GM19372 (cell line): ENCODE results near the gene OGDHL.
"Not testable (repeated sequence)": the region's sequence is repeated elsewhere in the genome, so short reads cannot be mapped to it uniquely, and the experiment has no call there.

ENCODE experiments used
- ATAC-seq: cut with Tn5 transposase; IDR thresholded peaks from one replicate; pipeline ENCODE4 v1.9.1; 2021; ENCODE audit warnings: mild to moderate bottlenecking, low read depth, moderate library complexity; ENCODE audit not compliant: unreplicated experiment

OGDHL gene

GRCh38 chr10:49758249-49758930, 3.7 kb downstream of the OGDHL start:
- no peak for ATAC-seq

GRCh38 chr10:49756641-49757040, 5.5 kb downstream of the OGDHL start:
- ATAC-seq, result no peak

DNA sequence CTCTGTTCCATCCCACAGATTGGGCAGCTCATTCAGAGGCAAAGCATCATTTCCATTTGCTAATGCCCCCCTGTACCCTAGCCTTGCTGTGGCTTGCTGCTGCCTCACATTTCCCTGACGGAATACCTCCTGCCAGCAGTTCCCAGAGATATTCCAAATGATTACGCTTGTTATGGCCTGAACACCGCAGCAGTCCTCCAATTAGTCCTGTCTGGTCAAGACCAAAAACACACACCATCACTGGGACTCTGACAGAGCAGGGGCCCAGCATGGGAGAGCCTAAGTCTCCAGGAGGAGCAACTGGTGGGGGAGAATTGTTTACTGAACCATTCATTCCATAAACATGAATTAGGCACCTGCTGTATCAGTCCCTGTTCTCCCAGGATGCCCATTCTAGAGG, 6.1 kb downstream of the OGDHL start:
- ATAC-seq, result no peak

- ATAC-seq, result not testable (repeated sequence)
Observed at GRCh38 chr10:49754951-49755350, 7.2 kb downstream of the OGDHL start.

GRCh38 chr10:49752584-49752983, 9.5 kb downstream of the OGDHL start:
- ATAC-seq, result no peak

DNA sequence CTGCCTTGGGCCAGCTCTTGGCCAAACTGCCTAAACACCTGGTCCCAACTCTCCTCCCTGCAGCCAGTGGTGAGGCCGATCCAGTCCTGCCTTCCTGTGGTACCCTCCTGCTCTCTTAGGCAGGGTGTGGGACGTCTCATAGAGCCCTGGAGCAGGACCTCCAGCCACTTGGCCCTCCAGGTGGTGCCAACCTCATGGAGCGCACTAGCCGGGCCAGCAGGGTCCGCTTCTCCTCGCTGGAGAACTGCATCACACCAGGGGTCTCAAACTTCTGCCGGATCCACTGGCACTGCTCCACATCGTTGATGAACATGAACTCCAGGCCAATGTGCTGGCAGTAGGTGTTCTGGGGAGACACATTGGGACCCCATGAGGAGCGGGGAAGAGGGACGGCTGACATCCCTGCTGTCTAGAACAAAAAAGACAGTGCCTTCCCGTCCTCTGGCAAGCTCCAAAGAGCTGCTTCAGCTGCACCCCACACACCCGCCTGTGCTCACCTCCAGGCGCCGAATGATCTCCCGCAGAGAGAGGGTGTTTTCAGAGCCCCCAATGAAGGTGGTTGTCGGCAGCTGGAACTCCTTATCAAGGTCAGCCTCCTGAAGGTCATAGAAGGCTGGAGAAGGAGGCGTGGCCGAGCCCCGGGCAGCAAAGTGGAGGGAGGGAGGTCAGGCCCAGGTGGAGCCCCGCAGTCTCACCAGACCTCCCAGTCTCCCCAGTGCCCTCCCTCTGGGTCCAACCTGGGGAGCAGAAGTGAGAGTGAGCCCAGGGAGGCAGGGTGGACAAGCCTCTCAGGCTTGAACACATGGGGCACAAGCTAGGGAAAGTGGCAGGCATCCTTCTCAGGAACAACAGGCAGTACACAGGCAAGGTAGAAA, 10.2 kb downstream of the OGDHL start:
- no peak for ATAC-seq

- no peak for ATAC-seq
Observed at GRCh38 chr10:49751216-49751615, 10.9 kb downstream of the OGDHL start.

DNA sequence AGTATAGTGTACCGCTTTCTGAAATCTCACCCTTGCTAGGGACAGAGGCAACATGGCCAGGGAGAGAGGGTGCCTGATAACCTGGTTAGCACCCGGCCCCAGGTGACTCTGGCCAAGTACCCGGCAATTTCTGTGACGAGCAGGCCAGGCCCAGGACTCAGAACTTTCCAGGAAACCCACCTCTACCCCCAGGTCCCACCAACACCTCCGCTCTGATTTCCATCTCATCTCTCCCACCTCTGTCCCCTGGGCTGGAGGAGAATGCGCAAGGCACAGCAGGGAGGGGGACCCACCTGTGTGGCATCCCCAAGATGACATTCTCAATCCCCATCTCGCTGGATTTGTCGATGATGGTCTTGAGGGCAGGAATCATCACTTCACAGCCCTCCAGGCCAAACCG, 11.6 kb downstream of the OGDHL start:
- ATAC-seq, result no peak

GRCh38 chr10:49749556-49750491, 12.3 kb downstream of the OGDHL start:
- ATAC-seq, result no peak

GRCh38 chr10:49749144-49749543, 13.0 kb downstream of the OGDHL start:
- no peak for ATAC-seq

- no peak for ATAC-seq
Observed at GRCh38 chr10:49748006-49748405, 14.1 kb downstream of the OGDHL start.

- ATAC-seq, result no peak
Observed at GRCh38 chr10:49747303-49747646, 14.8 kb downstream of the OGDHL start.

DNA sequence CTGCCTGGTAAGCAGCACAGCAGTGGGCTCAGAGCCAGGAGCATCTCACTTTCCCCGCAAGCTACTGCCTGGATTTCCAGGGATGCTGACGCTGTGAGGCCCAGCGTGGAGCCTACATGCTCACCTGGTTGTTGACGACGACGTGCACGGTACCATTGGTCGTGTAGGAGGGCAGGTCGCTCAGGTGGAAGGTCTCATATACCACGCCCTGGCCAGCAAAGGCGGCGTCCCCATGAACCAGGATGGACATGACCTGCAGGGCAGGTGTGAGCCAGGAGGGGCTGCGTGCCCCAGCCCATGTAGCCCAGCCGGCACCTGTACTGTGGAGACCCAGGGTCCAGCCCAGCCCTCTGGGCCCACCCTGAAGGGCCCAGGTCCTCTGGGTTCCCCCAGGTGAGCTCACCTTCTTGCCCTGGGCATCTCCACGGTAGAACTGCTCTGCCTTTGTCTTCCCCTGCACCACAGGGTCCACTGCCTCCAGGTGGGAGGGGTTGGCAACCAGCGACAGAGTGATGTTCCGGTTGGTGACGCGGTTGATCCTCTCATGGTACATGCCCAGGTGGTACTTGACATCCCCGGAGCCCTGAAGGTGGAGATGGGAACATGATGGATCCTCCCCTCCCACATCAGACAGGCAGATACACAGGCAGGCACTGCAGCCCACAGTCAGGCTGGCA, 15.4 kb downstream of the OGDHL start:
- ATAC-seq, result no peak

DNA sequence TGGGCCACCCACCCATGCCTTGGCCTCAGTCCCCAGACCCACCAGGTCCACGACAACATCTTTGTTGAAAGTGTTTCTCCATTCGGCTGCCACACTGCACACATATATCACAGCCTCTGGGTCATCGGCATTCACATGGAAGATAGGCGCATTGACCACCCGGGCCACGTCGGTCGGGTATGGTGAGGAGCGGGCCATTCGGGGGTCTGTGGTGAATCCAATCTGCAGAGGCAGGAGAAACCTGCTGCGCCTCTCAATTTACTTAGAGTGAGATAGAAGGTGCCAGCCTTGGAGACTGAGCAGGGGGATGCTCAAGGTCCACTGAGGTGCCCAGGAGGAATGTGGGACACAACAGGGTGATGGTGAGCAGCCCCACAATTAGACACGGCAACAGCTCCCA, 16.4 kb downstream of the OGDHL start:
- no peak for ATAC-seq

DNA sequence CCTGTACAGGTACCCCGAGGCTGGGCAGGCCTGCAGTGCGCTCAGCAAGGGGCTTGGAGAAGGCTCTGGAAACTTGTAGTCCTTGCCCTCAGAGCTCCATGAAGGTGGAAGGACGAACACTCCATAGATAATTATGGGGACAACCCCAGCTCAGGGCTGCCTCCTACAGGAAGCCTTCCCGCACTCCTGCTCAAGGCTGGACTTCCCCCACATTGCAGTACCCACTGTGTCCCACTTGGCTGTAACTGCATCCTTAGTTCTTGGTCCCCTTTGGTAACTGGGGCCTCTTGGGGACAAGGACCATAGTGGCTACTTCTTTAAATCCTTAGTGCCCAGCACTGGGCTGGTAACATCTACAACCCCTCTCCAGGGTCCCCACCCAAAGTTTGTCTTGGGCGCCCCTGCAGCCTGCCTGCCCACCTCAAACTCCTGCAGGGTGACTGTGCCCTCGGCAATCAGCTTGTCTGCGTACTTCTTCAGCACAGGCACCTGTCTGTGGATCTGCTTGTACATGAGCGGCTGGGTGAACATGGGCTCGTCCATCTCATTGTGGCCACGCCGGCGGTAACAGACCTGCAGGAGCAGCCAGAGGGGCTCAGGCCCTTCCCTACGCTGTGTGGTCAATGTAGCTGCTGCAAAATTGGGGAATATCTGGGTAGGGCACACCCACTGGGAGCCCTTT, 17.1 kb downstream of the OGDHL start:
- no peak for ATAC-seq

- ATAC-seq, result no peak
Observed at GRCh38 chr10:49744091-49744685, 17.9 kb downstream of the OGDHL start.

- ATAC-seq, result no peak
Observed at GRCh38 chr10:49743464-49744075, 18.6 kb downstream of the OGDHL start.

- ATAC-seq, result no peak
Observed at GRCh38 chr10:49742683-49743463, 19.2 kb downstream of the OGDHL start.
